8988T (cell line): ENCODE measurements around the gene PYGM.

Experiments used
- DNase-seq: peaks from one replicate; pipeline ENCODE4 v3.0.0; 2011

PYGM gene

GRCh38 chr11:64731601-64732000, 28.2 kb downstream of the PYGM start:
- DNase-seq: no peak

- peak; percentile 52 for DNase-seq
Observed at GRCh38 chr11:64729851-64730382, 29.9 kb downstream of the PYGM start.

GRCh38 chr11:64728757-64729365, 30.9 kb downstream of the PYGM start:
- DNase-seq: no peak

GRCh38 chr11:64726867-64727530, 32.8 kb downstream of the PYGM start:
- DNase-seq: no peak

GRCh38 chr11:64726211-64726641, 33.5 kb downstream of the PYGM start:
- DNase-seq: peak; percentile 32

- no peak for DNase-seq
Observed at GRCh38 chr11:64724863-64725532, 34.8 kb downstream of the PYGM start.

GRCh38 chr11:64723907-64724862, 35.6 kb downstream of the PYGM start:
- DNase-seq: no peak

GRCh38 chr11:64723117-64723906, 36.5 kb downstream of the PYGM start, which contains the start of gene NRXN2:
Gene NRXN2 (minus strand): TSS chr11:64723197. CDS start chr11:64713699, 9,498 bp downstream.
- peak; percentile 99 for DNase-seq

GRCh38 chr11:64722141-64723065, 37.4 kb downstream of the PYGM start:
- peak; percentile 47 for DNase-seq

- peak; percentile 47 for DNase-seq
Observed at GRCh38 chr11:64721359-64721699, 38.4 kb downstream of the PYGM start.

GRCh38 chr11:64720640-64721358, 39.0 kb downstream of the PYGM start:
- DNase-seq: no peak

- DNase-seq: peak; percentile 34
Observed at GRCh38 chr11:64720167-64720566, 39.6 kb downstream of the PYGM start.

- peak; percentile 29 for DNase-seq
Observed at GRCh38 chr11:64719406-64719805, 40.4 kb downstream of the PYGM start.

- no peak for DNase-seq
Observed at GRCh38 chr11:64718780-64719124, 41.0 kb downstream of the PYGM start.

GRCh38 chr11:64718084-64718779, 41.5 kb downstream of the PYGM start:
- DNase-seq: peak; percentile 45

- peak; percentile 41 for DNase-seq
Observed at GRCh38 chr11:64717268-64717578, 42.6 kb downstream of the PYGM start.

GRCh38 chr11:64716473-64717267, 43.1 kb downstream of the PYGM start:
- DNase-seq: peak; percentile 49

GRCh38 chr11:64715756-64716472, 43.9 kb downstream of the PYGM start:
- DNase-seq: no peak
